HepG2 (cell line): ENCODE results near the gene TUT1. TPM values are rescaled to one million over a fixed set of nuclear protein-coding genes. Genes with fewer than 3 reads are reported as not detected.

Experiments used
- AGO1 ChIP-seq: fragments of 200-400 bp; formaldehyde crosslinking; IDR thresholded peaks from 2 replicates; pipeline ENCODE4 v1.6.1; 2017; ENCODE audit warnings: mild to moderate bottlenecking, low read depth, low read length, moderate library complexity; ENCODE audit not compliant: poor library complexity, severe bottlenecking
- ARID2 ChIP-seq: sonication (generic); formaldehyde crosslinking; IDR thresholded peaks from 2 replicates; pipeline ENCODE4 v1.8.1; 2022; ENCODE audit warnings: mild to moderate bottlenecking, missing genetic modification reagents, borderline replicate concordance
- E2F1 ChIP-seq: sonication (generic); formaldehyde crosslinking; IDR thresholded peaks from 2 replicates; pipeline ENCODE4 v1.5.0; 2020; ENCODE audit warnings: missing genetic modification reagents
- MED8 ChIP-seq: sonication (generic); formaldehyde crosslinking; IDR thresholded peaks from 2 replicates; pipeline ENCODE4 v1.8.1; 2023; ENCODE audit warnings: mild to moderate bottlenecking, missing genetic modification reagents; ENCODE audit not compliant: insufficient replicate concordance
- RCOR2 ChIP-seq: IDR thresholded peaks from 2 replicates; pipeline ENCODE4 v1.6.1; 2016; ENCODE audit warnings: missing biosample characterization, missing genetic modification reagents
- SKIL ChIP-seq: sonication (generic); formaldehyde crosslinking; IDR thresholded peaks from 2 replicates; pipeline ENCODE4 v1.8.0; 2022; ENCODE audit warnings: missing genetic modification reagents, mild to moderate bottlenecking, moderate library complexity, borderline replicate concordance
- SNAPC2 ChIP-seq: sonication (generic); formaldehyde crosslinking; IDR thresholded peaks from 2 replicates; pipeline ENCODE4 v1.8.1; 2022; ENCODE audit warnings: mild to moderate bottlenecking, missing genetic modification reagents
- ZBTB14 ChIP-seq: sonication (generic); formaldehyde crosslinking; IDR thresholded peaks from 2 replicates; pipeline ENCODE4 v1.4.0; 2020; ENCODE audit warnings: missing genetic modification reagents
- ZHX2 ChIP-seq, 2 experiments: sonication (generic) in 1 of 2; formaldehyde crosslinking in 1 of 2; IDR thresholded peaks; 2 replicates each; pipeline versions ENCODE4 v1.6.1 to v1.9.0; 2014 to 2022; ENCODE audit warnings: antibody characterized with exemption in 1 of 2, borderline replicate concordance in 1 of 2, inconsistent platforms in 1 of 2, low read depth in 1 of 2, missing genetic modification reagents in 1 of 2
- ZNF382 ChIP-seq: sonication (generic); formaldehyde crosslinking; IDR thresholded peaks from 2 replicates; pipeline ENCODE4 v1.5.0; 2020; ENCODE audit warnings: missing genetic modification reagents, mild to moderate bottlenecking, borderline replicate concordance
- ZNF709 ChIP-seq: sonication (generic); formaldehyde crosslinking; IDR thresholded peaks from 2 replicates; pipeline ENCODE4 v1.5.0; 2020; ENCODE audit warnings: mild to moderate bottlenecking, missing genetic modification reagents
- ZNF790 ChIP-seq: sonication (generic); formaldehyde crosslinking; IDR thresholded peaks from 2 replicates; pipeline ENCODE4 v1.8.0; 2022; ENCODE audit warnings: missing genetic modification reagents, mild to moderate bottlenecking, borderline replicate concordance
- ZNF883 ChIP-seq: sonication (generic); formaldehyde crosslinking; IDR thresholded peaks from 2 replicates; pipeline ENCODE4 v1.5.1; 2020; ENCODE audit warnings: mild to moderate bottlenecking, missing genetic modification reagents; ENCODE audit errors: not compliant biosample characterization
- polyA plus RNA-seq, 8 experiments: library from polyadenylated mRNA; depleted of rRNA in 3 of 8; stranded (reverse) in 7 of 8; unstranded in 1 of 8; fragments of >200 nt; fragmentation: Illumina TruSeq in 4 of 8; extraction: Trizol in 4 of 8; gene quantifications; 2 replicates each; pipeline versions ENCODE4 v1.2.1 to v1.2.3, GENCODE V29; 2011 to 2016; ENCODE audit warnings: low read depth in 4 of 8, missing spikeins in 1 of 8, mixed read lengths in 1 of 8; ENCODE audit not compliant: insufficient read depth in 1 of 8
- total RNA-seq, 5 experiments: library from RNA; depleted of rRNA; stranded (reverse); fragments of >200 nt; fragmentation: Illumina TruSeq; extraction: Trizol; gene quantifications; 2 replicates each; pipeline ENCODE4 v1.2.3, GENCODE V29; 2016; ENCODE audit warnings: low read depth in 1 of 5

TUT1 gene
- total and polyA plus RNA-seq, 2 of the 13 experiments (the other 11 are each of a cell fraction or from before 2014, with no cell fraction given), result 9.7 to 14.3 TPM

GRCh38 chr11:62545437-62546243, 45.7 kb downstream of the TUT1 start (continued):
- no peak for TF ChIP-seq ZHX2 (IDR thresholded peaks at IDR 0.05; ENCODE audit: low read depth)
- no peak for TF ChIP-seq ZHX2 (CRISPR knock-in tag; IDR thresholded peaks at IDR 0.05; ENCODE audit: borderline replicate concordance)
- no peak for TF ChIP-seq ZNF382 (CRISPR knock-in tag)
- TF ChIP-seq RCOR2 (CRISPR knock-in tag), result 0 out of 2 replicates have a peak, but pooled peaks have one; percentile 9
- no peak for TF ChIP-seq E2F1 (CRISPR knock-in tag)
- no peak for TF ChIP-seq ZNF790 (CRISPR knock-in tag)
- TF ChIP-seq ZNF709 (CRISPR knock-in tag), result peak; percentile 71
- peak; percentile 82; the same call in 1 of the 2 replicates for TF ChIP-seq SNAPC2
- TF ChIP-seq ZBTB14 (CRISPR knock-in tag), result no peak; the same call in 1 of the 2 replicates
- no peak for TF ChIP-seq AGO1
- TF ChIP-seq SKIL (CRISPR knock-in tag), result peak; percentile 69
- peak; percentile 69; the same call in 1 of the 2 replicates for TF ChIP-seq ARID2
- TF ChIP-seq MED8 (CRISPR knock-in tag), result no peak
- TF ChIP-seq ZNF883, result peak; percentile 82
